K562 (cell line): ENCODE data around the gene SSBP2. TPM values are rescaled to one million over a fixed set of nuclear protein-coding genes. Genes with fewer than 3 reads are reported as not detected.

Experiments
- ATAC-seq: fragments of 200-7000 bp; cut with Tn5 transposase; 3 replicates; pipeline ENCODE4 v1.9.1; 2020; ENCODE audit warnings: moderate library complexity
- BruUV-seq: library from RNA; stranded (reverse); fragments of 400-500 nt; replicated peaks from 2 replicates; lab custom pipeline; 2021; lab: Mats Ljungman, UMichigan
- CTCF ChIA-PET: fragments of 300-600 bp; formaldehyde crosslinking; extraction: SDS; loops from one replicate; lab custom pipeline; 2021; ENCODE audit warnings: low intra/inter-chr PET ratio; lab: Yijun Ruan, JAX
- POLR2A ChIA-PET: fragments of 300-600, 350-650 bp; sonication (Branson Sonifier 250); formaldehyde crosslinking; extraction: SDS; loops from one replicate; lab custom pipeline; 2021; ENCODE audit warnings: antibody characterized with exemption, inconsistent platforms; lab: Yijun Ruan, JAX
- DNase-seq, 4 experiments: peaks; one replicate each; pipeline versions ENCODE4 v3.0.0 to v3.0.0-alpha.2; 2011 to 2018; ENCODE audit warnings: low spot score in 3 of 4, mixed read lengths in 3 of 4; ENCODE audit errors: extremely low read depth in 1 of 4
- FAIRE-seq: peaks from 2 replicates; lab custom pipeline; 2011; peaks lifted over from hg19 to GRCh38; lab: Jason Lieb, UNC
- H2AFZ ChIP-seq: 2 replicates; pipeline ENCODE4 v1.6.0; 2011; ENCODE audit warnings: low read depth, low read length, control low read depth, inconsistent platforms
- H3K27ac ChIP-seq: fragments of 200-600 bp; 3 replicates; pipeline ENCODE4 v1.8.0; 2011; ENCODE audit warnings: low read depth, mild to moderate bottlenecking, control low read depth, inconsistent platforms, low read length, moderate library complexity, mixed read lengths; ENCODE audit errors: extremely low read depth
- H3K27me3 ChIP-seq, 2 experiments: fragments of 300-600 bp in 1 of 2; 2 replicates in 1 of 2; 3 replicates in 1 of 2; pipeline versions ENCODE4 v1.6.0 to v1.8.0; 2011; ENCODE audit warnings: inconsistent platforms in 2 of 2, low read length in 2 of 2, mild to moderate bottlenecking in 1 of 2, mixed read lengths in 1 of 2, moderate library complexity in 1 of 2; ENCODE audit not compliant: control insufficient read depth in 2 of 2, insufficient read depth in 2 of 2
- H3K36me3 ChIP-seq: fragments of 300-600 bp; 3 replicates; pipeline ENCODE4 v1.8.0; 2011; ENCODE audit warnings: mild to moderate bottlenecking, low read length, inconsistent platforms; ENCODE audit not compliant: control insufficient read depth, insufficient read depth
- H3K4me1 ChIP-seq, 2 experiments: fragments of 200-600 bp in 1 of 2; replicated peaks in 1 of 2; 2 replicates in 1 of 2; 3 replicates in 1 of 2; pipeline versions ENCODE4 v1.5.1 to v1.8.0; 2011; ENCODE audit warnings: inconsistent platforms in 2 of 2, low read length in 2 of 2, mild to moderate bottlenecking in 1 of 2, mixed read lengths in 1 of 2, moderate library complexity in 1 of 2; ENCODE audit not compliant: control insufficient read depth in 2 of 2, insufficient read depth in 2 of 2
- H3K4me2 ChIP-seq: 2 replicates; pipeline ENCODE4 v1.6.1; 2011; ENCODE audit warnings: low read length, control low read depth, inconsistent platforms, mixed read lengths; ENCODE audit not compliant: insufficient read depth
- H3K4me3 ChIP-seq: fragments of 200-600 bp; sonication (generic), shearing (Covaris generic); 2 replicates; pipeline ENCODE4 v1.5.1; 2016; ENCODE audit warnings: control low read depth, inconsistent platforms
- H3K79me2 ChIP-seq: fragments of 200-600 bp; 3 replicates; pipeline ENCODE4 v1.8.0; 2011; ENCODE audit warnings: low read length, inconsistent platforms; ENCODE audit not compliant: control insufficient read depth, insufficient read depth
- H3K9ac ChIP-seq, 2 experiments: 2 replicates each; pipeline versions ENCODE4 v1.6.0 to v1.6.1; 2011; ENCODE audit warnings: low read depth in 2 of 2, low read length in 2 of 2, control low read depth in 1 of 2, inconsistent platforms in 1 of 2, mild to moderate bottlenecking in 1 of 2, mixed read lengths in 1 of 2; ENCODE audit not compliant: insufficient read depth in 1 of 2
- H3K9me1 ChIP-seq: one replicate; pipeline ENCODE4 v1.6.0; 2011; ENCODE audit warnings: inconsistent platforms, mild to moderate bottlenecking, low read length, moderate library complexity; ENCODE audit not compliant: control insufficient read depth, insufficient read depth
- H3K9me3 ChIP-seq: replicated peaks from 2 replicates; pipeline ENCODE4 v1.5.1; 2011; ENCODE audit warnings: low read depth, low read length, inconsistent platforms; ENCODE audit not compliant: control insufficient read depth, insufficient read depth
- H4K20me1 ChIP-seq: replicated peaks from 2 replicates; pipeline ENCODE4 v1.6.1; 2011; ENCODE audit warnings: low read length, inconsistent platforms, mixed read lengths; ENCODE audit not compliant: control insufficient read depth, insufficient read depth
- NCOA2 ChIP-seq, 2 experiments: fragments of 450-650 bp; IDR thresholded peaks; 2 replicates each; pipeline ENCODE4 v1.6.1; 2018; ENCODE audit warnings: mild to moderate bottlenecking in 2 of 2, moderate library complexity in 1 of 2; ENCODE audit not compliant: partially characterized antibody in 2 of 2
- NR1H2 ChIP-seq: sonication (generic); formaldehyde crosslinking; IDR thresholded peaks from 2 replicates; pipeline ENCODE4 v1.4.0; 2020; ENCODE audit warnings: mild to moderate bottlenecking, missing genetic modification reagents
- NRF1 ChIP-seq, 2 experiments: fragments of 450-650 bp; IDR thresholded peaks in 1 of 2; conservative IDR thresholded peaks in 1 of 2; 2 replicates each; pipeline ENCODE4 v1.6.1; 2014; ENCODE audit warnings: mild to moderate bottlenecking in 2 of 2
- SNIP1 ChIP-seq: fragments of 450-650 bp; IDR thresholded peaks from 2 replicates; pipeline ENCODE4 v1.7.1; 2017; ENCODE audit warnings: low read depth, mild to moderate bottlenecking
- SPI1 ChIP-seq: IDR thresholded peaks from 2 replicates; pipeline ENCODE4 v1.6.1; 2011; ENCODE audit warnings: low read depth, low read length, control low read depth, borderline replicate concordance
- ZNF253 ChIP-seq: fragments of 250-450 bp; sonication (Bioruptor Pico); conservative IDR thresholded peaks from 2 replicates; pipeline ENCODE4 v1.6.1; 2021; ENCODE audit warnings: mild to moderate bottlenecking
- WGBS: fragments of 100-300 bp; shearing (Covaris generic); methylation state at CpG from one replicate; pipeline ENCODE4 v1.1.6; 2016; ENCODE audit warnings: low coverage, mixed read lengths; ENCODE audit not compliant: insufficient coverage; ENCODE audit errors: missing lambda C conversion rate; 5-methylcytosine and 5-hydroxymethylcytosine counted together
- in situ Hi-C: fragments of 300-500 bp; cut with MboI; formaldehyde crosslinking; loops from 4 replicates; pipeline ENCODE4 v1.15.0; 2018; ENCODE audit warnings: inconsistent platforms, mixed read lengths
- intact Hi-C: fragments of 100-400 bp; cut with micrococcal nuclease; formaldehyde crosslinking; loops from 2 replicates; pipeline ENCODE4 v1.14.2; 2022
- polyA plus RNA-seq, 8 experiments: library from polyadenylated mRNA; depleted of rRNA in 4 of 8; stranded (reverse) in 5 of 8; unstranded in 3 of 8; fragments of >200 nt; fragmentation: Nextera tagmentation in 2 of 8; fragmentation: Illumina TruSeq in 1 of 8; extraction: Ambion mirVana in 2 of 8; extraction: Trizol in 1 of 8; gene quantifications; 2 replicates each; pipeline versions ENCODE4 v1.2.1 to v1.2.3, GENCODE V29; 2011 to 2014; ENCODE audit warnings: inconsistent platforms in 1 of 8, missing spikeins in 1 of 8
- total RNA-seq, 7 experiments: library from RNA; depleted of rRNA in 6 of 7; stranded (reverse); fragments of >200 nt in 6 of 7; fragmentation: Illumina TruSeq in 2 of 7; extraction: Trizol in 2 of 7; gene quantifications; 2 replicates each; pipeline versions ENCODE4 v1.2.1 to v1.2.3, GENCODE V29; 2011 to 2021; ENCODE audit warnings: low replicate concordance in 1 of 7
- TF ChIP-seq, protein P1 (sequence below): fragments of 250-450 bp; sonication (Bioruptor Pico); IDR thresholded peaks from 2 replicates; pipeline ENCODE4 v1.8.0; 2021; ENCODE audit warnings: mild to moderate bottlenecking, moderate library complexity

SSBP2 gene
- total and polyA plus RNA-seq, 9 of the 15 experiments (the other 6 are each of a cell fraction or from before 2014, with no cell fraction given) = 22.3 to 133 (median 42.1) TPM

DNA sequence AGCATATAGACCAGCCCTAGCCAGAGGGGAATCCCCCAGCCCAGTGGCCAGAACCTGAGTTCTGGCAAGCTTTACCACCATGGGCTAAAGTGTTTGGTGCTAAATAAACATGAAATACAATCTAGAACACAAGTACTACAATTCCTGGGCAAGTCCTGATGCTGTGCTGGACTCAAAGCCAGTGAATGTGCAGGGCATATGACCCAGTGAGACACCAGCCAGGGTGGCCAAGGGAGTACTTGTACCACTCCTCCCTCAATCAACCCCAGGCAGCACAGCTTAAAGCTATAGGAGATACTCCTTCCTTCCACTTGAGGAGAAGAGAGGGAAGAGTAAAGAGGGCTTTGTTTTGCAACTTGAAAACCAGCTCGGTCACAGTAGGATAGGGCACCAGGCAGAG, 63.6 kb downstream of the SSBP2 start:
- H3K4me1 ChIP-seq = no peaks in the 10 kb centered on the region
- H3K9me1 ChIP-seq = no peaks in the 10 kb centered on the region
- H3K4me3 ChIP-seq = no peak overlapping the region
- no peaks in the 10 kb centered on the region for H3K36me3 ChIP-seq
- no peak overlapping the region for H3K9ac ChIP-seq
- intact Hi-C loops = no loop called here
- CTCF ChIA-PET = no interaction called here
- in situ Hi-C loops = no loop called here
- H4K20me1 ChIP-seq = no peaks in the 10 kb centered on the region
- no peaks in the 10 kb centered on the region; the same call in 1 of the 2 replicates for H3K9me3 ChIP-seq
- peaks cover 42% of the 10 kb centered on the region for H3K79me2 ChIP-seq
- no TSS peak for BruUV-seq
- DNase-seq (no peak), ATAC-seq (no peak), FAIRE-seq (no peak)
- TF ChIP-seq SPI1 = no peak
- no peak for TF ChIP-seq ZNF253 (CRISPR knock-in tag)
- TF ChIP-seq, protein P1, sequence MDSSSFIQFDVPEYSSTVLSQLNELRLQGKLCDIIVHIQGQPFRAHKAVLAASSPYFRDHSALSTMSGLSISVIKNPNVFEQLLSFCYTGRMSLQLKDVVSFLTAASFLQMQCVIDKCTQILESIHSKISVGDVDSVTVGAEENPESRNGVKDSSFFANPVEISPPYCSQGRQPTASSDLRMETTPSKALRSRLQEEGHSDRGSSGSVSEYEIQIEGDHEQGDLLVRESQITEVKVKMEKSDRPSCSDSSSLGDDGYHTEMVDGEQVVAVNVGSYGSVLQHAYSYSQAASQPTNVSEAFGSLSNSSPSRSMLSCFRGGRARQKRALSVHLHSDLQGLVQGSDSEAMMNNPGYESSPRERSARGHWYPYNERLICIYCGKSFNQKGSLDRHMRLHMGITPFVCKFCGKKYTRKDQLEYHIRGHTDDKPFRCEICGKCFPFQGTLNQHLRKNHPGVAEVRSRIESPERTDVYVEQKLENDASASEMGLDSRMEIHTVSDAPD (CRISPR knock-in tag) = no peak
- TF ChIP-seq NR1H2 (CRISPR knock-in tag) = no peak
- no peak for TF ChIP-seq NRF1 (conservative IDR thresholded peaks at IDR 0.05 in 1 of 2, IDR thresholded peaks at IDR 0.05 in 1 of 2)
- TF ChIP-seq NCOA2 (IDR thresholded peaks at IDR 0.05; ENCODE audit: partially characterized antibody in 2 of 2) = no peak
- TF ChIP-seq SNIP1 = no peak
- H3K4me2 ChIP-seq = no peak overlapping the region
- no peak overlapping the region for H3K27ac ChIP-seq
- POLR2A ChIA-PET = no interaction called here
- H2AFZ ChIP-seq = no peak overlapping the region
- no peaks in the 10 kb centered on the region for H3K27me3 ChIP-seq
- 50% methylated on average over 1 of the region's 1 CpG for WGBS
